HepG2 (cell line): Measurements from ENCODE around the gene DNMT3A.

Source experiments
- ARNT2 ChIP-seq: sonication (generic); formaldehyde crosslinking; IDR thresholded peaks from 2 replicates; pipeline ENCODE4 v1.8.0; 2022; ENCODE audit warnings: mild to moderate bottlenecking, low read depth, missing genetic modification reagents, moderate library complexity
- NFYB ChIP-seq: sonication (generic); formaldehyde crosslinking; IDR thresholded peaks from 2 replicates; pipeline ENCODE4 v1.4.0; 2020; ENCODE audit warnings: missing genetic modification reagents
- POLR2AphosphoS5 ChIP-seq: IDR thresholded peaks from 2 replicates; pipeline ENCODE4 v1.6.1; 2012; ENCODE audit warnings: low read depth, low read length
- RORA ChIP-seq: sonication (generic); formaldehyde crosslinking; IDR thresholded peaks from 2 replicates; pipeline ENCODE4 v1.5.0; 2020; ENCODE audit warnings: mild to moderate bottlenecking, missing genetic modification reagents, moderate library complexity
- SRSF1 ChIP-seq: fragments of 200-400 bp; formaldehyde crosslinking; optimal IDR thresholded peaks from 2 replicates; pipeline ENCODE3; 2017; ENCODE audit warnings: mild to moderate bottlenecking, low read depth, low read length, moderate library complexity
- TARDBP ChIP-seq: sonication (generic); formaldehyde crosslinking; IDR thresholded peaks from 2 replicates; pipeline ENCODE4 v1.8.0; 2022; ENCODE audit warnings: mild to moderate bottlenecking, missing genetic modification reagents
- ZBTB21 ChIP-seq: sonication (generic); formaldehyde crosslinking; IDR thresholded peaks from 2 replicates; pipeline ENCODE4 v1.4.0; 2020; ENCODE audit warnings: missing genetic modification reagents

- TF ChIP-seq ARNT2 (CRISPR knock-in tag) (no peak), NFYB (CRISPR knock-in tag) (no peak), POLR2AphosphoS5 (no peak), ZBTB21 (CRISPR knock-in tag) (no peak), RORA (no peak), SRSF1 (no peak), TARDBP (CRISPR knock-in tag) (no peak)
These were observed 41.7 kb downstream of the DNMT3A start for GRCh38 chr2:25300001-25300400.
